WTC11 (cell line): ENCODE measurements around the gene ABLIM3. TPM values are rescaled to one million over a fixed set of nuclear protein-coding genes. Genes with fewer than 3 reads are reported as not detected.

Experiments
- ATAC-seq: fragments of 200-7000 bp; cut with Tn5 transposase; 2 replicates; pipeline ENCODE4 v1.10.0; 2021; ENCODE audit warnings: mild to moderate bottlenecking, moderate library complexity
- CTCF ChIA-PET: fragments of 300-600 bp; sonication (Branson Sonifier 250); formaldehyde crosslinking; loops from one replicate; lab custom pipeline; 2021; ENCODE audit warnings: antibody characterized with exemption; lab: Charles Lee
- POLR2A ChIA-PET: fragments of 350-600 bp; sonication (Branson Sonifier 250); formaldehyde crosslinking; loops from one replicate; lab custom pipeline; 2021; ENCODE audit warnings: antibody characterized with exemption; lab: Charles Lee
- DNase-seq: peaks from one replicate; pipeline ENCODE4 v3.0.0; 2021; ENCODE audit warnings: low spot score
- H3K27ac Mint-ChIP-seq: 2 replicates; pipeline ENCODE4 v1.8.0; 2021; ENCODE audit warnings: mixed read lengths
- H3K27me3 Mint-ChIP-seq: 2 replicates; pipeline ENCODE4 v1.8.0; 2021; ENCODE audit warnings: low read depth, mild to moderate bottlenecking, moderate library complexity, mixed read lengths
- H3K36me3 Mint-ChIP-seq: 2 replicates; pipeline ENCODE4 v1.8.0; 2021; ENCODE audit warnings: mixed read lengths
- H3K4me1 Mint-ChIP-seq: 2 replicates; pipeline ENCODE4 v1.8.0; 2022; ENCODE audit warnings: mixed read lengths
- H3K4me3 Mint-ChIP-seq: 2 replicates; pipeline ENCODE4 v1.8.0; 2021; ENCODE audit warnings: mild to moderate bottlenecking, moderate library complexity, mixed read lengths
- H3K9me3 Mint-ChIP-seq: 2 replicates; pipeline ENCODE4 v1.8.0; 2021; ENCODE audit warnings: mixed read lengths
- ATF1 ChIP-seq: sonication (generic); formaldehyde crosslinking; IDR thresholded peaks from 2 replicates; pipeline ENCODE4 v1.8.1; 2023; ENCODE audit warnings: mild to moderate bottlenecking, moderate library complexity, missing genetic modification reagents
- ATF2 ChIP-seq: sonication (generic); formaldehyde crosslinking; IDR thresholded peaks from 2 replicates; pipeline ENCODE4 v1.8.1; 2022; ENCODE audit warnings: low read depth, missing genetic modification reagents, borderline replicate concordance
- CTCF ChIP-seq: fragments of 200-600 bp; IDR thresholded peaks from 2 replicates; pipeline ENCODE4 v1.8.0; 2022; ENCODE audit warnings: antibody characterized with exemption
- E2F1 ChIP-seq: sonication (generic); formaldehyde crosslinking; IDR thresholded peaks from 2 replicates; pipeline ENCODE4 v1.8.0; 2022; ENCODE audit warnings: mild to moderate bottlenecking, missing genetic modification reagents
- EMX1 ChIP-seq: fragments of 250-450 bp; sonication (Bioruptor Pico); IDR thresholded peaks from 2 replicates; pipeline ENCODE4 v1.8.0; 2021; ENCODE audit warnings: mild to moderate bottlenecking
- ESRRA ChIP-seq: sonication (generic); formaldehyde crosslinking; IDR thresholded peaks from 2 replicates; pipeline ENCODE4 v1.8.1; 2022; ENCODE audit warnings: mild to moderate bottlenecking, missing genetic modification reagents, borderline replicate concordance
- ETV6 ChIP-seq: sonication (generic); formaldehyde crosslinking; IDR thresholded peaks from 2 replicates; pipeline ENCODE4 v1.8.1; 2022; ENCODE audit warnings: mild to moderate bottlenecking, missing genetic modification reagents
- HMGA2 ChIP-seq: fragments of 250-450 bp; sonication (Bioruptor Pico); IDR thresholded peaks from 2 replicates; pipeline ENCODE4 v1.4.0; 2021; ENCODE audit warnings: mild to moderate bottlenecking, moderate library complexity
- NFE2L1 ChIP-seq: sonication (generic); formaldehyde crosslinking; IDR thresholded peaks from 2 replicates; pipeline ENCODE4 v1.8.1; 2023; ENCODE audit warnings: missing genetic modification reagents
- NFYB ChIP-seq: sonication (generic); formaldehyde crosslinking; conservative IDR thresholded peaks from 2 replicates; pipeline ENCODE4 v1.8.0; 2022; ENCODE audit warnings: low read depth, missing genetic modification reagents
- PRRX2 ChIP-seq: fragments of 250-450 bp; sonication (Bioruptor Pico); IDR thresholded peaks from 2 replicates; pipeline ENCODE4 v1.8.0; 2021; ENCODE audit warnings: mild to moderate bottlenecking
- RORB ChIP-seq: fragments of 250-450 bp; sonication (Bioruptor Pico); IDR thresholded peaks from 2 replicates; pipeline ENCODE4 v1.9.0; 2021; ENCODE audit warnings: mild to moderate bottlenecking
- SOX15 ChIP-seq: fragments of 250-450 bp; sonication (Bioruptor Pico); IDR thresholded peaks from 2 replicates; pipeline ENCODE4 v1.9.0; 2021; ENCODE audit warnings: mild to moderate bottlenecking
- ZNF317 ChIP-seq: sonication (generic); formaldehyde crosslinking; IDR thresholded peaks from 2 replicates; pipeline ENCODE4 v1.8.1; 2023; ENCODE audit warnings: low read depth, mild to moderate bottlenecking, moderate library complexity, missing genetic modification reagents, borderline replicate concordance
- total RNA-seq: library from RNA; stranded (reverse); gene quantifications from 3 replicates; pipeline ENCODE4 v1.2.3, GENCODE V29; 2021
- TF ChIP-seq, protein P1 (sequence below): sonication (generic); formaldehyde crosslinking; IDR thresholded peaks from 2 replicates; pipeline ENCODE4 v1.8.1; 2023; ENCODE audit warnings: mild to moderate bottlenecking, missing genetic modification reagents
- TF ChIP-seq, protein P2 (sequence below): sonication (generic); formaldehyde crosslinking; IDR thresholded peaks from 2 replicates; pipeline ENCODE4 v1.8.0; 2022; ENCODE audit warnings: mild to moderate bottlenecking, missing genetic modification reagents
- TF ChIP-seq, protein P3 (sequence below): fragments of 250-450 bp; sonication (Bioruptor Pico); IDR thresholded peaks from 2 replicates; pipeline ENCODE4 v1.9.0; 2021; ENCODE audit warnings: moderate library complexity, mild to moderate bottlenecking, inconsistent platforms, borderline replicate concordance
- TF ChIP-seq, protein P4 (sequence below): sonication (generic); formaldehyde crosslinking; IDR thresholded peaks from 2 replicates; pipeline ENCODE4 v1.8.1; 2022; ENCODE audit warnings: mild to moderate bottlenecking, missing genetic modification reagents, moderate library complexity, borderline replicate concordance

The ABLIM3 gene
- total RNA-seq, 1 experiment from 2014 or later, result 0.33 TPM

DNA sequence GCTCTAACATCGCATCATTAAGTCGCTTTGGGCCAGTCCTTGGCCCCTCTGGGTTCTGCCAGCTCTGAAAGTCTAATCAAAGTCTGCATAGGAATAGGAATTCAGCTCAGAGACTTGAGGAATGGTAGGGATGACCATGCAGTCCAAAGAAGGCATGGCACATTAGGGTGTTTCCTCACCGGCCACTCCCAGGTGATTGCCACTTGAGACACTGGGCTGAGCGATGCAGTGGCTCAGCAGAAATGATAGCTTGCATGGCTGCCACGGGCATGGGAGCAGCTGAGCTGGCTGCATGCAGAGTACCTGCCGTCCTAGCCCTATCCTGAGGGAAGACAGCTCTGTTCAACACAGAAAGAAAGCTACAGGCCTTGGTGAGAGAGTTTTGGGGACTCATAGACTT lies 159.1 kb downstream of the ABLIM3 start (continued):
- TF ChIP-seq ATF2 (no peak), EMX1 (no peak), ATF1 (CRISPR knock-in tag) (no peak), HMGA2 (CRISPR knock-in tag) (no peak), SOX15 (no peak), ZNF317 (CRISPR knock-in tag) (no peak), E2F1 (CRISPR knock-in tag) (no peak), NFYB (CRISPR knock-in tag) (no peak)
- TF ChIP-seq, protein P1, sequence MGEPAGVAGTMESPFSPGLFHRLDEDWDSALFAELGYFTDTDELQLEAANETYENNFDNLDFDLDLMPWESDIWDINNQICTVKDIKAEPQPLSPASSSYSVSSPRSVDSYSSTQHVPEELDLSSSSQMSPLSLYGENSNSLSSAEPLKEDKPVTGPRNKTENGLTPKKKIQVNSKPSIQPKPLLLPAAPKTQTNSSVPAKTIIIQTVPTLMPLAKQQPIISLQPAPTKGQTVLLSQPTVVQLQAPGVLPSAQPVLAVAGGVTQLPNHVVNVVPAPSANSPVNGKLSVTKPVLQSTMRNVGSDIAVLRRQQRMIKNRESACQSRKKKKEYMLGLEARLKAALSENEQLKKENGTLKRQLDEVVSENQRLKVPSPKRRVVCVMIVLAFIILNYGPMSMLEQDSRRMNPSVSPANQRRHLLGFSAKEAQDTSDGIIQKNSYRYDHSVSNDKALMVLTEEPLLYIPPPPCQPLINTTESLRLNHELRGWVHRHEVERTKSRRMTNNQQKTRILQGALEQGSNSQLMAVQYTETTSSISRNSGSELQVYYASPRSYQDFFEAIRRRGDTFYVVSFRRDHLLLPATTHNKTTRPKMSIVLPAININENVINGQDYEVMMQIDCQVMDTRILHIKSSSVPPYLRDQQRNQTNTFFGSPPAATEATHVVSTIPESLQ (CRISPR knock-in tag), result no peak

- no peak overlapping the region for H3K4me3 Mint-ChIP-seq
- CTCF ChIA-PET, result interaction anchor here (1.0 to 1.4 kb wide), 4 partner anchors 10 to 133 kb away, joined by 3 to 4 read pairs (median 3); no protein-coding TSS in a partner anchor
- ATAC-seq, result no peak
Observed at GRCh38 chr5:149301049-149301743, 159.9 kb downstream of the ABLIM3 start.

More at GRCh38 chr5:149301049-149301743, 159.9 kb downstream of the ABLIM3 start:
- Mint-ChIP-seq H3K4me1 (peaks cover 5% of the 10 kb centered on the region), H3K36me3 (no peaks in the 10 kb centered on the region), H3K27ac (no peak overlapping the region), H3K9me3 (no peaks in the 10 kb centered on the region), H3K27me3 (no peaks in the 10 kb centered on the region)
- no peak for DNase-seq
- POLR2A ChIA-PET, result no interaction called here
- TF ChIP-seq ESRRA, result no peak
- no peak for TF ChIP-seq NFE2L1 (CRISPR knock-in tag)
- TF ChIP-seq E2F1 (CRISPR knock-in tag), result no peak
- TF ChIP-seq CTCF, result no peak
- TF ChIP-seq, protein P2, sequence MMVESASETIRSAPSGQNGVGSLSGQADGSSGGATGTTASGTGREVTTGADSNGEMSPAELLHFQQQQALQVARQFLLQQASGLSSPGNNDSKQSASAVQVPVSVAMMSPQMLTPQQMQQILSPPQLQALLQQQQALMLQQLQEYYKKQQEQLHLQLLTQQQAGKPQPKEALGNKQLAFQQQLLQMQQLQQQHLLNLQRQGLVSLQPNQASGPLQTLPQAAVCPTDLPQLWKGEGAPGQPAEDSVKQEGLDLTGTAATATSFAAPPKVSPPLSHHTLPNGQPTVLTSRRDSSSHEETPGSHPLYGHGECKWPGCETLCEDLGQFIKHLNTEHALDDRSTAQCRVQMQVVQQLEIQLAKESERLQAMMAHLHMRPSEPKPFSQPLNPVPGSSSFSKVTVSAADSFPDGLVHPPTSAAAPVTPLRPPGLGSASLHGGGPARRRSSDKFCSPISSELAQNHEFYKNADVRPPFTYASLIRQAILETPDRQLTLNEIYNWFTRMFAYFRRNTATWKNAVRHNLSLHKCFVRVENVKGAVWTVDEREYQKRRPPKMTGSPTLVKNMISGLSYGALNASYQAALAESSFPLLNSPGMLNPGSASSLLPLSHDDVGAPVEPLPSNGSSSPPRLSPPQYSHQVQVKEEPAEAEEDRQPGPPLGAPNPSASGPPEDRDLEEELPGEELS (CRISPR knock-in tag), result no peak
- TF ChIP-seq ETV6 (CRISPR knock-in tag), result no peak
- TF ChIP-seq, protein P3, sequence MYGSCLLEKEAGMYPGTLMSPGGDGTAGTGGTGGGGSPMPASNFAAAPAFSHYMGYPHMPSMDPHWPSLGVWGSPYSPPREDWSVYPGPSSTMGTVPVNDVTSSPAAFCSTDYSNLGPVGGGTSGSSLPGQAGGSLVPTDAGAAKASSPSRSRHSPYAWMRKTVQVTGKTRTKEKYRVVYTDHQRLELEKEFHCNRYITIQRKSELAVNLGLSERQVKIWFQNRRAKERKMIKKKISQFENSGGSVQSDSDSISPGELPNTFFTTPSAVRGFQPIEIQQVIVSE (CRISPR knock-in tag), result no peak
- TF ChIP-seq PRRX2 (CRISPR knock-in tag), result no peak
- TF ChIP-seq RORB (CRISPR knock-in tag), result no peak
- TF ChIP-seq, protein P4, sequence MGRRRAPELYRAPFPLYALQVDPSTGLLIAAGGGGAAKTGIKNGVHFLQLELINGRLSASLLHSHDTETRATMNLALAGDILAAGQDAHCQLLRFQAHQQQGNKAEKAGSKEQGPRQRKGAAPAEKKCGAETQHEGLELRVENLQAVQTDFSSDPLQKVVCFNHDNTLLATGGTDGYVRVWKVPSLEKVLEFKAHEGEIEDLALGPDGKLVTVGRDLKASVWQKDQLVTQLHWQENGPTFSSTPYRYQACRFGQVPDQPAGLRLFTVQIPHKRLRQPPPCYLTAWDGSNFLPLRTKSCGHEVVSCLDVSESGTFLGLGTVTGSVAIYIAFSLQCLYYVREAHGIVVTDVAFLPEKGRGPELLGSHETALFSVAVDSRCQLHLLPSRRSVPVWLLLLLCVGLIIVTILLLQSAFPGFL (CRISPR knock-in tag), result no peak
